ENCODE measurements around the gene VAPB.
"Not testable (repeated sequence)": the region's sequence is repeated elsewhere in the genome, so short reads cannot be mapped to it uniquely, and the experiment has no call there.

The VAPB gene

DNA sequence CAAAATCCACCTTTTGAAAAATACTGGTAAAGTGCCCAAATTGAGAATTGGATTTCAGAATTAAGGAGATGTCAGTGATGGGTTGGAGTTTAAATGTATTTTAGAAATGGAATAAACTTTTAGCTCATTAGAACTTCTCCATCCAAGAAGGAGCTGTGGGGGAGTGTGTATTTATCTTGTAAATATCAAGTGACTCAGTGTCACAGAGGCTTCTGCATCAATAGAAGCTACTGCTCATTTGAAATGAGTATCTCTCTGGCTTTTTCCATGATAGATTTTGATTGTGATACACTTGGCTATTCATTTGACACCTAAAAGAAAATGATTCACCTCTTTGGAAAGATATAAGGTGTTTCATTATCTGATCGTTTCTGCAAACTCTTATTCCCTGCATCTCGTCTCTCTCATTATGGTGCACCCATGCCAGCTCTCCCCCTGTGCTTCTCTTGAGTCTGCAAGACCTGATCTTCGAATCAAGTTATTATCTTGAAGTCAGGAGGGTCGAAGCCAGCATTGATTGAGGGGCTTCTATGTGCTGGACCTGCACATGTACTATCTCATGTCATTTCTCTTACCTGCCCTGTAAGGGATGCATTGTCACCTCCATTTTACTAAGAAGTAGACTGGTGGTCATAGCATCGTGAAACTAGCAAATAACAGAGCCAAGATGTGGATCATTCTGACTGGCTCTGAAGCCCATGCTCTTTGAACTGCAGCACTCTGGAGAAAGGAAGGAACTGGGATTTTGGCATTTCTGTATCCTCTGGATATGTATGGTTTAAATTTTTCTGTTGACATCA lies 30.1 kb downstream of the VAPB start:
- H3K23ac ChIP-seq (ENCODE audit: low read length): peak overlapping the region; percentile 85
- DNase-seq: no peak
- H4K5ac ChIP-seq (ENCODE audit: low read length): no peak overlapping the region
- H3K4me3 ChIP-seq (ENCODE audit: low read length): no peak overlapping the region
- H4K8ac ChIP-seq (ENCODE audit: low read depth, low read length): no peak overlapping the region
- H3K79me2 ChIP-seq (ENCODE audit: control insufficient read depth, insufficient read depth, low read length): peaks cover 7% of the 10 kb centered on the region
- no peak overlapping the region for H2BK120ac ChIP-seq (ENCODE audit: low read depth, low read length)
- H3K4me1 ChIP-seq (ENCODE audit: control insufficient read depth, low read depth, low read length): peaks cover 3% of the 10 kb centered on the region
- no peak overlapping the region for H3K4ac ChIP-seq (ENCODE audit: low read depth, low read length)
- H2BK15ac ChIP-seq (replicated peaks; ENCODE audit: low read depth): no peak overlapping the region
- H3K36me3 ChIP-seq (ENCODE audit: control insufficient read depth, insufficient read depth, low read length): no peaks in the 10 kb centered on the region
- no peak overlapping the region for H2BK5ac ChIP-seq (ENCODE audit: low read length)
- H3K4me2 ChIP-seq (ENCODE audit: low read length): no peak overlapping the region
- no peak overlapping the region for H2AK5ac ChIP-seq (ENCODE audit: low read length)
- no peak overlapping the region for H3K27ac ChIP-seq (ENCODE audit: low read depth, low read length)
- no peak overlapping the region for H3K56ac ChIP-seq (ENCODE audit: low read length)
- WGBS (ENCODE audit: extremely low coverage, insufficient coverage, low lambda C conversion rate): no CpG with 5 or more reads among the region's 5 CpGs
- peaks cover 21% of the 10 kb centered on the region for H3K79me1 ChIP-seq (ENCODE audit: low read length)
- no peak overlapping the region for H3K9ac ChIP-seq (ENCODE audit: low read length)
- no peaks in the 10 kb centered on the region for H3K27me3 ChIP-seq (ENCODE audit: insufficient read depth, low read length, poor library complexity)
- no peak overlapping the region for H3K18ac ChIP-seq (ENCODE audit: low read length)

DNA sequence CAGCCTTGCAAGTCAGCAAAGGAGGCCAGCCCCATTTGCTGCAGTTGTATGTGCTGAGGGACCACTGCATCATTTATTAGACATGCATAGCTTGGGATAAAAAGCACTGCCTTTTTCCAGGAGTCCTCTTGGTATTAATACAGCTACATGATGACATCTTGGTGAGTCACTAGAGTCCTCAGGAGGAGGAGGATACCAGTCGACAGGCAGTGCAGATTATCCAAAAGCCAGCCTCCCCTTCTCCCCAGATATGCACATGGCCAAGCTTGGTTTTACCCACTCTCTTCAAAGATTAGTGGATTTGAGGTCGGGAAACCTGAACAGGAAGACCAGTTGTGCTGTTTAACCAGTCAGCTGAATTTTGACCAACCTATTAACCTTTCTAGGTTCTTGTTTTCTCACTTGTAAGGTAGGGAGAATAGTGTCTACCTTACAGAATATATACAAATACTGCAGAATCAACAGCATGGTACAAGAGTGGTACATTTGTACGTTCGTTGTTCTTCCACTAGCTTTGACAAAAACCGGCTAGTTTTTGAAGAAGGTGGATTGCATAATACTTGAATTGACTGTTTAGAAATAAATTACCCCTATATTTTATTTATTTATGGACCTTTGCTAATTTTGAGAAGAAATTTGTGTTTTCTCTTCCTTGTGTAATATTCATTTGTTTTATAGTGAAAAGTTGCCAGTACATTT lies 31.9 kb downstream of the VAPB start:
- H2BK5ac ChIP-seq (ENCODE audit: low read length): no peak overlapping the region
- peaks cover 10% of the 10 kb centered on the region for H3K79me2 ChIP-seq (ENCODE audit: control insufficient read depth, insufficient read depth, low read length)
- no peak overlapping the region for H3K4ac ChIP-seq (ENCODE audit: low read depth, low read length)
- H3K27ac ChIP-seq (ENCODE audit: low read depth, low read length): no peak overlapping the region
- no peak overlapping the region for H4K5ac ChIP-seq (ENCODE audit: low read length)
- H3K4me3 ChIP-seq (ENCODE audit: low read length): no peak overlapping the region
- H3K36me3 ChIP-seq (ENCODE audit: control insufficient read depth, insufficient read depth, low read length): no peaks in the 10 kb centered on the region
- H2AK5ac ChIP-seq (ENCODE audit: low read length): no peak overlapping the region
- H2BK15ac ChIP-seq (replicated peaks; ENCODE audit: low read depth): no peak overlapping the region
- H3K56ac ChIP-seq (ENCODE audit: low read length): no peak overlapping the region
- H4K8ac ChIP-seq (ENCODE audit: low read depth, low read length): no peak overlapping the region
- no peak overlapping the region for H3K9ac ChIP-seq (ENCODE audit: low read length)
- peaks cover 25% of the 10 kb centered on the region for H3K79me1 ChIP-seq (ENCODE audit: low read length)
- H3K18ac ChIP-seq (ENCODE audit: low read length): no peak overlapping the region
- WGBS (ENCODE audit: extremely low coverage, insufficient coverage, low lambda C conversion rate): no CpG with 5 or more reads among the region's 5 CpGs
- no peak for DNase-seq
- H3K4me2 ChIP-seq (ENCODE audit: low read length): no peak overlapping the region
- H3K4me1 ChIP-seq (ENCODE audit: control insufficient read depth, low read depth, low read length): peaks cover 3% of the 10 kb centered on the region
- no peak overlapping the region for H3K23ac ChIP-seq (ENCODE audit: low read length)
- no peaks in the 10 kb centered on the region for H3K27me3 ChIP-seq (ENCODE audit: insufficient read depth, low read length, poor library complexity)
- no peak overlapping the region for H2BK120ac ChIP-seq (ENCODE audit: low read depth, low read length)

DNA sequence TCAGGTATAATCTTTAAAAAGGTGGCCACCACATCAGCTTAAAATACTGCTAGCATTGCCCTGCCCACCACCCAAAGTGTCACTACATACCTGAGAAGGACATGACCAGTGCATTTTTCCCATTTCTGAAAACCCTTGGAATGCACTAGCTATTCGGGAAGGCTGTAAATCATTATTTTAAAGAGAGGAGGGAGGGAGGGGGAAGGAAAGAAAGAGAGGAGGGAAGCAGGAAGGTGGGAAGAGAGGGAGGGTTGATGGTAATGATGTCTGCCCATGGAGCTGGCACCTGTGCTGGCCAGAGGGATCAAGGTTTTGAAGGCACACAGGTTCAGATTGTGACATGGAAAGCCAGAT lies 32.4 kb downstream of the VAPB start:
- Histone ChIP-seq H3K4me2 (ENCODE audit: low read length) (no peak overlapping the region), H3K4ac (ENCODE audit: low read depth, low read length) (no peak overlapping the region), H3K4me1 (ENCODE audit: control insufficient read depth, low read depth, low read length) (peaks cover under 1% of the 10 kb centered on the region), H3K79me2 (ENCODE audit: control insufficient read depth, insufficient read depth, low read length) (peaks cover 10% of the 10 kb centered on the region), H2BK5ac (ENCODE audit: low read length) (no peak overlapping the region), H3K79me1 (ENCODE audit: low read length) (peaks cover 25% of the 10 kb centered on the region), H4K5ac (ENCODE audit: low read length) (no peak overlapping the region), H3K18ac (ENCODE audit: low read length) (no peak overlapping the region), H2BK15ac (replicated peaks; ENCODE audit: low read depth) (no peak overlapping the region), H3K23ac (ENCODE audit: low read length) (no peak overlapping the region), H3K56ac (ENCODE audit: low read length) (no peak overlapping the region), H3K27me3 (ENCODE audit: insufficient read depth, low read length, poor library complexity) (no peaks in the 10 kb centered on the region), H2AK5ac (ENCODE audit: low read length) (no peak overlapping the region), H4K8ac (ENCODE audit: low read depth, low read length) (no peak overlapping the region), H3K9ac (ENCODE audit: low read length) (no peak overlapping the region), H3K4me3 (ENCODE audit: low read length) (no peak overlapping the region), H3K36me3 (ENCODE audit: control insufficient read depth, insufficient read depth, low read length) (no peaks in the 10 kb centered on the region), H2BK120ac (ENCODE audit: low read depth, low read length) (no peak overlapping the region), H3K27ac (ENCODE audit: low read depth, low read length) (no peak overlapping the region)
- no CpG with 5 or more reads among the region's 1 CpG for WGBS (ENCODE audit: extremely low coverage, insufficient coverage, low lambda C conversion rate)
- no peak for DNase-seq

DNA sequence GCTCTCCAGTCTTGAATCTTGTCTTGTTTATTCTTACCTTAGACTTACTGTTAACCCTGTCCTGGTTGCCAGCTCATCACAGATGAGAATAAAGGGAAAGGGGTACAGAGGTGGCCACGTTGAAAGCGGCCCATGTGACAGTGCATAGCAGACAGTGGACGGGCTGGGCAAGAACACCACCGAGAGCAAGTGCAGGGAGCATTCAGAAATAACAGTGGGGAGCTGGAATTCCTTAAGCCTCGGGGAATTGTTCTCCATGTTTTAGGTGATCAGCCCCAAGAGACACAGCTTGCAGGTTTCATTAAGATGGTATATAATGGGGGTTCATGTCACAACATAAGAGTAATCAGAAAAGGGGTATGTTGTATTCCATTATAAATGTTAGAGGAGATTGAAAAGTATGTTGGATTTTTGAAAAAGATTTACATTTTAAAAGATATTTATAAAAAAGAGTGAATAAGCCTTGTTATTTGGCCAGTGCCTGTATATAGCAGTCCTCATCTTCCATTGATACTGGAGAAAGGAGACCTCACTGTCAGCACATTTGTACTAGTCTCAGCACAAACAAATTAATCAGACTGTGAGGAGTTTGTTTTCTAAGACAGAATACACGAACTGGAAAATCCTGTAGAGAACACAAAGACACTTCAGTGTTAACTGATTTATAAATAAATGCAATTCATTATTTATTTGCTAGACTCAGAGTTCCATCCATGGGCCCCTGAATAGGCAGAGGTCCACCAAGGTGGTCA lies 35.4 kb downstream of the VAPB start:
- Histone ChIP-seq H3K79me2 (ENCODE audit: control insufficient read depth, insufficient read depth, low read length) (peaks cover 13% of the 10 kb centered on the region), H3K79me1 (ENCODE audit: low read length) (peaks cover 21% of the 10 kb centered on the region), H2BK15ac (replicated peaks; ENCODE audit: low read depth) (no peak overlapping the region), H4K5ac (ENCODE audit: low read length) (no peak overlapping the region), H3K4me2 (ENCODE audit: low read length) (no peak overlapping the region), H2BK120ac (ENCODE audit: low read depth, low read length) (no peak overlapping the region), H3K9ac (ENCODE audit: low read length) (no peak overlapping the region), H3K4me3 (ENCODE audit: low read length) (no peak overlapping the region), H4K8ac (ENCODE audit: low read depth, low read length) (no peak overlapping the region), H3K56ac (ENCODE audit: low read length) (no peak overlapping the region), H3K18ac (ENCODE audit: low read length) (no peak overlapping the region), H3K27me3 (ENCODE audit: insufficient read depth, low read length, poor library complexity) (no peaks in the 10 kb centered on the region), H2BK5ac (ENCODE audit: low read length) (no peak overlapping the region), H2AK5ac (ENCODE audit: low read length) (no peak overlapping the region), H3K27ac (ENCODE audit: low read depth, low read length) (no peak overlapping the region), H3K23ac (ENCODE audit: low read length) (no peak overlapping the region), H3K36me3 (ENCODE audit: control insufficient read depth, insufficient read depth, low read length) (no peaks in the 10 kb centered on the region), H3K4me1 (ENCODE audit: control insufficient read depth, low read depth, low read length) (no peaks in the 10 kb centered on the region), H3K4ac (ENCODE audit: low read depth, low read length) (no peak overlapping the region)
- WGBS (ENCODE audit: extremely low coverage, insufficient coverage, low lambda C conversion rate): no CpG with 5 or more reads among the region's 6 CpGs
- DNase-seq: no peak

DNA sequence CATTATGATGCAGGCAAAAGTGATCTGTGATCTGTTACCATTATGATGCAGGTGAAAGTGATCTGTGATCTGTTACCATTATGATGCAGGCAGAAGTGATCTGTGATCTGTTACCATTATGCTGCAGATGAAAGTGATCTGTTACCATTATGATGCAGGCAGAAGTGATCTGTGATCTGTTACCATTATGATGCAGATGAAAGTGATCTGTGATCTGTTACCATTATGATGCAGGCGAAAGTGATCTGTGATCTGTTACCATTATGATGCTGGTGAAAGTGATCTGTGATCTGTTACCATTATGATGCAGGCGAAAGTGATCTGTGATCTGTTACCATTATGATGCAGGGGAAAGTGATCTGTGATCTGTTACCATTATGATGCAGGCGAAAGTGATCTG lies 38.5 kb downstream of the VAPB start:
- H3K4me3 ChIP-seq (ENCODE audit: low read length); DNase-seq; H3K23ac ChIP-seq (ENCODE audit: low read length); H3K9ac ChIP-seq (ENCODE audit: low read length); H2AK5ac ChIP-seq (ENCODE audit: low read length); H2BK15ac ChIP-seq (replicated peaks; ENCODE audit: low read depth); H3K27me3 ChIP-seq (ENCODE audit: insufficient read depth, low read length, poor library complexity); H2BK120ac ChIP-seq (ENCODE audit: low read depth, low read length); H3K56ac ChIP-seq (ENCODE audit: low read length); H3K36me3 ChIP-seq (ENCODE audit: control insufficient read depth, insufficient read depth, low read length); H3K18ac ChIP-seq (ENCODE audit: low read length); H3K4ac ChIP-seq (ENCODE audit: low read depth, low read length); H3K4me1 ChIP-seq (ENCODE audit: control insufficient read depth, low read depth, low read length); H2BK5ac ChIP-seq (ENCODE audit: low read length); H3K27ac ChIP-seq (ENCODE audit: low read depth, low read length); H4K5ac ChIP-seq (ENCODE audit: low read length); H4K8ac ChIP-seq (ENCODE audit: low read depth, low read length); H3K4me2 ChIP-seq (ENCODE audit: low read length): not testable (repeated sequence)
- no CpG with 5 or more reads among the region's 3 CpGs for WGBS (ENCODE audit: extremely low coverage, insufficient coverage, low lambda C conversion rate)
- Histone ChIP-seq H3K79me1 (ENCODE audit: low read length) (peaks cover 24% of the 10 kb centered on the region), H3K79me2 (ENCODE audit: control insufficient read depth, insufficient read depth, low read length) (peaks cover 21% of the 10 kb centered on the region)
